Measurements from ENCODE around the gene HCAR3. TPM values are rescaled to one million over a fixed set of nuclear protein-coding genes. Genes with fewer than 3 reads are reported as not detected.
A peak's percentile ranks its signal among the peaks of the same experiment; 100 is the strongest.

Gene HCAR3
- polyA plus RNA-seq, 1 of the 3 experiments (the other 2 are of a cell fraction) = not detected

GRCh38 chr12:122753319-122753650, 36.7 kb upstream of the HCAR3 start:
- ChIA-PET CTCF (interaction anchor here (0.7 to 2.6 kb wide), 9 partner anchors 8 to 330 kb away, joined by 3 to 15 read pairs (median 3); no protein-coding TSS in a partner anchor), POLR2A (no interaction called here)
- H3K27ac ChIP-seq (ENCODE audit: low read depth in 2 of 2, low read length in 1 of 2) = peak overlapping the region; percentile 72 to 85
- peak overlapping the region; percentile 79 for H2AFZ ChIP-seq (ENCODE audit: low read depth)
- WGBS (ENCODE audit: low lambda C conversion rate) = under 1% methylated on average over 5 of the region's 5 CpGs
- peak overlapping the region; percentile 87 for H3K4me2 ChIP-seq
- no peaks in the 10 kb centered on the region for H4K20me1 ChIP-seq (ENCODE audit: insufficient read depth)
- H3K9me3 ChIP-seq = no peaks in the 10 kb centered on the region
- peaks cover 55% of the 10 kb centered on the region for H3K79me2 ChIP-seq (ENCODE audit: insufficient read depth)
- TF ChIP-seq POLR2AphosphoS5 (IDR thresholded peaks at IDR 0.05; ENCODE audit: low read depth, low read length) (no peak), RFX5 (IDR thresholded peaks at IDR 0.05; ENCODE audit: low read length) (no peak), USF2 (IDR thresholded peaks at IDR 0.05; ENCODE audit: borderline replicate concordance, low read depth, low read length) (no peak), ELF1 (IDR thresholded peaks at IDR 0.05) (no peak), RXRA (IDR thresholded peaks at IDR 0.05; ENCODE audit: borderline replicate concordance, low read depth) (no peak), SIN3A (IDR thresholded peaks at IDR 0.05; ENCODE audit: borderline replicate concordance, low read depth, low read length) (no peak), TAF1 (IDR thresholded peaks at IDR 0.05; ENCODE audit: borderline replicate concordance, low read depth, low read length) (no peak), EZH2phosphoT487 (IDR thresholded peaks at IDR 0.05; ENCODE audit: borderline replicate concordance, low read depth) (no peak), NRF1 (IDR thresholded peaks at IDR 0.05; ENCODE audit: low read depth, low read length) (no peak), TEAD4 (IDR thresholded peaks at IDR 0.05; ENCODE audit: borderline replicate concordance, insufficient read depth) (no peak), RCOR1 (IDR thresholded peaks at IDR 0.05; ENCODE audit: low read length) (no peak), EP300 (IDR thresholded peaks at IDR 0.05; ENCODE audit: borderline replicate concordance in 1 of 2, low read depth in 1 of 2, low read length in 1 of 2) (no peak), MAX (IDR thresholded peaks at IDR 0.05; ENCODE audit: low read depth) (no peak), FOXM1 (IDR thresholded peaks at IDR 0.05; ENCODE audit: low read depth) (no peak), PBX3 (IDR thresholded peaks at IDR 0.05) (no peak), USF1 (IDR thresholded peaks at IDR 0.05; ENCODE audit: borderline replicate concordance, low read depth) (no peak), GATA2 (CRISPR knock-in tag; IDR thresholded peaks at IDR 0.05) (no peak), REST (IDR thresholded peaks at IDR 0.05; ENCODE audit: low read depth, low read length) (no peak), CTCF (IDR thresholded peaks at IDR 0.05) (no peak)
- peak overlapping the region; percentile 84 to 91 for H3K4me3 ChIP-seq (ENCODE audit: low read depth in 2 of 2, low read length in 1 of 2)
- no peaks in the 10 kb centered on the region for H3F3A ChIP-seq (replicated peaks; ENCODE audit: insufficient read depth)
- no peaks in the 10 kb centered on the region for H3K27me3 ChIP-seq (ENCODE audit: insufficient read depth)
- H3K4me1 ChIP-seq (ENCODE audit: control insufficient read depth in 1 of 2, insufficient read depth in 2 of 2, low read depth in 1 of 2, low read length in 1 of 2) = peaks cover 12 to 13% of the 10 kb centered on the region in 2 experiments; a peak in 3 of 4 replicates
- H3K9me2 ChIP-seq = no peaks in the 10 kb centered on the region
- DNase-seq = no peak
- H3K36me3 ChIP-seq (replicated peaks in 1 of 2; ENCODE audit: control insufficient read depth in 1 of 2, insufficient read depth in 2 of 2, low read length in 1 of 2) = peaks cover 35 to 41% of the 10 kb centered on the region in 2 experiments
- peak overlapping the region; percentile 83 for H3K9ac ChIP-seq
